NB4 (cell line): ENCODE results near the gene ARSB.
"Not testable (repeated sequence)": the region's sequence is repeated elsewhere in the genome, so short reads cannot be mapped to it uniquely, and the experiment has no call there.

Experiments used
- CTCF ChIP-seq: IDR thresholded peaks from one replicate; pipeline ENCODE4 v1.5.1; 2012; ENCODE audit warnings: low read depth, low read length
- POLR2A ChIP-seq: IDR thresholded peaks from 2 replicates; pipeline ENCODE4 v1.6.1; 2011; ENCODE audit warnings: mild to moderate bottlenecking; ENCODE audit not compliant: insufficient read length; ENCODE audit errors: extremely low read depth

- TF ChIP-seq CTCF, POLR2A: not testable (repeated sequence)
Measured at GRCh38 chr5:78851891-78852290, 133.2 kb downstream of the ARSB start.
